B cell (primary cell): ENCODE results near the gene AGRN. TPM values are rescaled to one million over a fixed set of nuclear protein-coding genes. Genes with fewer than 3 reads are reported as not detected.

Source experiments
- ATAC-seq: fragments of 200-7000 bp; cut with Tn5 transposase; one replicate; pipeline ENCODE4 v1.10.0; 2021; ENCODE audit warnings: low read depth, mild to moderate bottlenecking, moderate number of reproducible peaks, moderate library complexity
- CTCF ChIA-PET: fragments of 350-600 bp; sonication (Branson Sonifier 250); formaldehyde crosslinking; loops from one replicate; lab custom pipeline; 2021; ENCODE audit warnings: antibody characterized with exemption, inconsistent platforms; lab: Charles Lee
- POLR2A ChIA-PET: fragments of 350-600 bp; sonication (Branson Sonifier 250); formaldehyde crosslinking; loops from one replicate; lab custom pipeline; 2021; ENCODE audit warnings: antibody characterized with exemption; lab: Charles Lee
- DNase-seq: peaks from one replicate; pipeline ENCODE4 v3.0.0; 2013
- H2AFZ ChIP-seq: 2 replicates; pipeline ENCODE4 v1.6.1; 2012; ENCODE audit warnings: mild to moderate bottlenecking, low read depth, low read length; ENCODE audit not compliant: insufficient read depth, poor library complexity, severe bottlenecking
- H3K27ac ChIP-seq, 2 donors: 1 replicate in 1 of 2; 2 replicates in 1 of 2; pipeline ENCODE4 v1.5.1; 2012 to 2013; ENCODE audit warnings: low read length in 2 of 2, mild to moderate bottlenecking in 2 of 2, moderate library complexity in 1 of 2
- H3K27me3 ChIP-seq, 4 experiments: fragments of 200-600 bp in 1 of 4; sonication (generic) in 1 of 4; replicated peaks in 1 of 4; 1 replicate in 2 of 4; 2 replicates in 2 of 4; pipeline versions ENCODE4 v1.6.1 to v1.7.0; 2013 to 2016; ENCODE audit warnings: low read length in 3 of 4, mild to moderate bottlenecking in 2 of 4, mixed read lengths in 1 of 4, moderate library complexity in 1 of 4; ENCODE audit not compliant: insufficient read depth in 4 of 4, control insufficient read depth in 3 of 4; ENCODE audit errors: control extremely low read depth in 1 of 4
- H3K36me3 ChIP-seq, 2 experiments: replicated peaks in 1 of 2; 1 replicate in 1 of 2; 2 replicates in 1 of 2; pipeline versions ENCODE4 v1.6.1 to v1.7.1; 2013; ENCODE audit warnings: low read length in 1 of 2; ENCODE audit not compliant: insufficient read depth in 2 of 2, control insufficient read depth in 1 of 2; ENCODE audit errors: control extremely low read depth in 1 of 2, extremely low read depth in 1 of 2
- H3K4me1 ChIP-seq, 2 donors: fragments of 200-600 bp in 1 of 2; sonication (generic) in 1 of 2; 1 replicate in 1 of 2; 2 replicates in 1 of 2; pipeline versions ENCODE4 v1.5.1 to v1.6.1; 2013 to 2017; ENCODE audit warnings: low read length in 2 of 2; ENCODE audit not compliant: control insufficient read depth in 2 of 2, insufficient read depth in 2 of 2
- H3K4me2 ChIP-seq: replicated peaks from 2 replicates; pipeline ENCODE3; 2012; ENCODE audit warnings: mild to moderate bottlenecking, low read depth, low read length; ENCODE audit not compliant: poor library complexity, severe bottlenecking
- H3K4me3 ChIP-seq, 5 experiments: fragments of 200-600 bp in 1 of 5; sonication (generic) in 1 of 5; 1 replicate in 3 of 5; 2 replicates in 2 of 5; pipeline versions ENCODE4 v1.5.1 to v1.7.0; 2011 to 2016; ENCODE audit warnings: low read length in 4 of 5, mild to moderate bottlenecking in 4 of 5, low read depth in 2 of 5, control low read depth in 1 of 5, moderate library complexity in 1 of 5; ENCODE audit not compliant: insufficient read depth in 1 of 5; ENCODE audit errors: control extremely low read depth in 1 of 5, extremely low read depth in 1 of 5
- H3K79me2 ChIP-seq: fragments of 200-600 bp; sonication (generic); one replicate; pipeline ENCODE4 v1.6.0; 2016; ENCODE audit warnings: low read length; ENCODE audit not compliant: control insufficient read depth, insufficient read depth
- H3K9ac ChIP-seq: fragments of 200-600 bp; sonication (generic); 2 replicates; pipeline ENCODE4 v1.6.1; 2017; ENCODE audit warnings: mild to moderate bottlenecking, low read length, moderate library complexity
- H3K9me3 ChIP-seq, 3 donors: one replicate each; pipeline versions ENCODE4 v1.6.1 to v1.7.1; 2013; ENCODE audit warnings: low read length in 2 of 3; ENCODE audit not compliant: control insufficient read depth in 2 of 3, insufficient read depth in 1 of 3; ENCODE audit errors: control extremely low read depth in 1 of 3
- H4K20me1 ChIP-seq: 2 replicates; pipeline ENCODE4 v1.6.0; 2012; ENCODE audit warnings: mild to moderate bottlenecking, low read length; ENCODE audit not compliant: insufficient read depth, control insufficient read depth, poor library complexity, severe bottlenecking
- H3K27ac Mint-ChIP-seq: one replicate; pipeline ENCODE4 v1.8.0; 2021; ENCODE audit warnings: mixed read lengths
- H3K27me3 Mint-ChIP-seq: one replicate; pipeline ENCODE4 v1.8.0; 2021; ENCODE audit warnings: mixed read lengths
- H3K4me1 Mint-ChIP-seq: one replicate; pipeline ENCODE4 v1.8.0; 2021; ENCODE audit warnings: mixed read lengths
- H3K4me3 Mint-ChIP-seq: one replicate; pipeline ENCODE4 v1.8.0; 2021; ENCODE audit warnings: mixed read lengths
- H3K9me3 Mint-ChIP-seq: one replicate; pipeline ENCODE4 v1.8.0; 2022; ENCODE audit warnings: mixed read lengths; ENCODE audit not compliant: insufficient read depth
- EZH2 ChIP-seq: IDR thresholded peaks from 2 replicates; pipeline ENCODE4 v1.6.1; 2012; ENCODE audit warnings: borderline replicate concordance, low read depth, mild to moderate bottlenecking, moderate library complexity, low read length; ENCODE audit not compliant: insufficient read depth, poor library complexity, severe bottlenecking
- WGBS: methylation state at CpG from one replicate; pipeline ENCODE4 v1.1.5; 2013; ENCODE audit warnings: missing lambda C conversion rate; ENCODE audit not compliant: insufficient coverage; 5-methylcytosine and 5-hydroxymethylcytosine counted together
- intact Hi-C: fragments of 100-400 bp; cut with micrococcal nuclease; formaldehyde crosslinking; loops from one replicate; pipeline ENCODE4 v1.10.0; 2022
- polyA plus RNA-seq: library from polyadenylated mRNA; depleted of rRNA; stranded (reverse); fragments of >200 nt; gene quantifications from 2 replicates; pipeline ENCODE4 v1.2.3, GENCODE V29; 2012
- total RNA-seq, 2 donors: library from RNA; stranded (reverse); fragments of 120-200 nt in 1 of 2; gene quantifications; 1 replicate in 1 of 2; 2 replicates in 1 of 2; pipeline versions ENCODE4 v1.2.3 to v1.2.4, GENCODE V29; 2013 to 2022
- TF ChIP-seq, protein P1 (sequence below): fragments of 200-600 bp; IDR thresholded peaks from one replicate; pipeline ENCODE4 v1.8.0; 2022; ENCODE audit warnings: antibody characterized with exemption, mild to moderate bottlenecking

Gene AGRN
- total and polyA plus RNA-seq, 2 donors (not counting 1 experiment from before 2014, with no cell fraction given), result 7.3 to 31.3 TPM

DNA sequence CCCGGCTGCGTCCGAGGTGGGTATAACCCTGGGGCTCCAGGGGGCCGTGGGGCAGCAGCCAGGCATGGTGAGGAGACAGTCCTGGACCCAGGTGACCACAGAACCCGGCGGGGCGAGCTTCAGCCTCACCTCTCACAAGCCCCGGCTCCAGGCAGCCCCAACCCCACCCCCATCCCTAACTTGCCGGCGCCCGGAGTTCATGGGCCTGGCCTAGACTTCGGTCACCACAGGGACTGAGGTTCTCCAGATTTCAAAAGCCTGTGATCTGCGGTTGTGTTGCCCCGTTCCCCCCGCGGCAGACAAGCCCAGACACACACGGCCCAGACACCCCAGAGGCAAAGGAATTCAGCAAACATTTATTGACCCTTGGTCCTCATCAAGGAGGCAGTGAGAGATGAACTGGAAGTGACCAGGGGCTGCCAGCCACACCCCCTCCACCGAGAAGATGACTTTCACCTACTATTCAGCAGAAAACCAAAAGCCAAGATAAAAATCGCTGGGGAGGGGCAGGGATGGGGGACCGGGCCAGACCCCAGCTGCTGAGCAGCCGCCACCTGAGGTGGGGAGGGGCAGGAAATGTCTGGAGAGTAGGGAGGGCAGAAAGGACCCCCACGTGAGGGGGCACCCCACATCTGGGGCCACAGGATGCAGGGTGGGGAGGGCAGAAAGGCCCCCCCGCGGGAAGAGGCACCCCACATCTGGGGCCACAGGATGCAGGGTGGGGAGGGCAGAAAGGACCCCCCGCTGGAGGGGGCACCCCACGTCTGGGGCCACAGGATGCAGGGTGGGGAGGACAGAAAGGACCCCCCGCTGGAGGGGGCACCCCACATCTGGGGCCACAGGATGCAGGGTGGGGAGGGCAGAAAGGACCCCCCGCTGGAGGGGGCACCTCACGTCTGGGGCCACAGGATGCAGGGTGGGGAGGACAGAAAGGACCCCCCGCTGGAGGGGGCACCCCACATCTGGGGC is 24.0 kb upstream of the AGRN start:
- no peak overlapping the region for H3K27ac Mint-ChIP-seq
- ChIA-PET POLR2A (no interaction called here), CTCF (interaction anchor here (1.5 kb wide), 1 partner anchor 11 kb away, joined by 6 read pairs; no protein-coding TSS in a partner anchor)
- Histone ChIP-seq H3K9me3 (peaks cover 0 to 33% (median 3%) of the 10 kb centered on the region in 3 donors), H4K20me1 (no peaks in the 10 kb centered on the region), H3K79me2 (no peaks in the 10 kb centered on the region), H3K4me3 (no peak overlapping the region), H3K27me3 (peaks cover 0 to 61% (median 18%) of the 10 kb centered on the region in 4 experiments), H3K9ac (no peak overlapping the region), H3K36me3 (no peaks in the 10 kb centered on the region), H3K27ac (no peak overlapping the region), H3K4me2 (no peak overlapping the region), H3K4me1 (peaks cover 22 to 29% of the 10 kb centered on the region in 2 donors), H2AFZ (no peak overlapping the region)
- H3K4me3 Mint-ChIP-seq, result no peak overlapping the region
- intact Hi-C loops, result no loop called here
- TF ChIP-seq EZH2, result no peak
- TF ChIP-seq, protein P1, sequence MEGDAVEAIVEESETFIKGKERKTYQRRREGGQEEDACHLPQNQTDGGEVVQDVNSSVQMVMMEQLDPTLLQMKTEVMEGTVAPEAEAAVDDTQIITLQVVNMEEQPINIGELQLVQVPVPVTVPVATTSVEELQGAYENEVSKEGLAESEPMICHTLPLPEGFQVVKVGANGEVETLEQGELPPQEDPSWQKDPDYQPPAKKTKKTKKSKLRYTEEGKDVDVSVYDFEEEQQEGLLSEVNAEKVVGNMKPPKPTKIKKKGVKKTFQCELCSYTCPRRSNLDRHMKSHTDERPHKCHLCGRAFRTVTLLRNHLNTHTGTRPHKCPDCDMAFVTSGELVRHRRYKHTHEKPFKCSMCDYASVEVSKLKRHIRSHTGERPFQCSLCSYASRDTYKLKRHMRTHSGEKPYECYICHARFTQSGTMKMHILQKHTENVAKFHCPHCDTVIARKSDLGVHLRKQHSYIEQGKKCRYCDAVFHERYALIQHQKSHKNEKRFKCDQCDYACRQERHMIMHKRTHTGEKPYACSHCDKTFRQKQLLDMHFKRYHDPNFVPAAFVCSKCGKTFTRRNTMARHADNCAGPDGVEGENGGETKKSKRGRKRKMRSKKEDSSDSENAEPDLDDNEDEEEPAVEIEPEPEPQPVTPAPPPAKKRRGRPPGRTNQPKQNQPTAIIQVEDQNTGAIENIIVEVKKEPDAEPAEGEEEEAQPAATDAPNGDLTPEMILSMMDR, result no peak
- no peak for ATAC-seq
- H3K9me3 Mint-ChIP-seq, result no peaks in the 10 kb centered on the region
- peaks cover 10% of the 10 kb centered on the region for H3K4me1 Mint-ChIP-seq
- DNase-seq, result no peak
- peaks cover 32% of the 10 kb centered on the region for H3K27me3 Mint-ChIP-seq
- 37% methylated on average over 18 of the region's 30 CpGs for WGBS
